LNCAP (cell line): ENCODE data around the gene KIF1C.

Experiments used
- TF ChIP-seq, protein P1 (sequence below): fragments of 450-650 bp; IDR thresholded peaks from 2 replicates; pipeline ENCODE4 v1.5.1; 2017; ENCODE audit warnings: mild to moderate bottlenecking

Gene KIF1C

DNA sequence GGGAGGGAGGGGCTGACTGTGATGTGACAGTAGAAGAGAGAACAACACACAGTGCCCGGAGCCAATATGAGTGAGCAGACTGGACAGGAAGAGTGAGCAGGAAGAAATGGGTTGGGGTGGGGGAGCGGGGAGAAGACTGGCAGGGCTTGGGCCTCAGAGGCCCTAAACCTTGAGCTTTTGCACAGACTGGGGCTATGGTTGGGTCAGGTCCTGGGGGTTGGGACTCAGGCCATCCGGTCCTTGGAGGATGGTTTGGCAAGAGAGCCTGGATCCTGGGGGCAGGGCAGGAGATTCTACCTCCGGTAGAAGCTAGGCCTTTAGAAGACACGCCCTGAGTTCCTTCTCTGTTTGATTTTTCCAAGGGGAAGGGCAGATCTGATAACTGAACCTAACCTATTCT, 11.3 kb upstream of the KIF1C start:
- TF ChIP-seq, protein P1, sequence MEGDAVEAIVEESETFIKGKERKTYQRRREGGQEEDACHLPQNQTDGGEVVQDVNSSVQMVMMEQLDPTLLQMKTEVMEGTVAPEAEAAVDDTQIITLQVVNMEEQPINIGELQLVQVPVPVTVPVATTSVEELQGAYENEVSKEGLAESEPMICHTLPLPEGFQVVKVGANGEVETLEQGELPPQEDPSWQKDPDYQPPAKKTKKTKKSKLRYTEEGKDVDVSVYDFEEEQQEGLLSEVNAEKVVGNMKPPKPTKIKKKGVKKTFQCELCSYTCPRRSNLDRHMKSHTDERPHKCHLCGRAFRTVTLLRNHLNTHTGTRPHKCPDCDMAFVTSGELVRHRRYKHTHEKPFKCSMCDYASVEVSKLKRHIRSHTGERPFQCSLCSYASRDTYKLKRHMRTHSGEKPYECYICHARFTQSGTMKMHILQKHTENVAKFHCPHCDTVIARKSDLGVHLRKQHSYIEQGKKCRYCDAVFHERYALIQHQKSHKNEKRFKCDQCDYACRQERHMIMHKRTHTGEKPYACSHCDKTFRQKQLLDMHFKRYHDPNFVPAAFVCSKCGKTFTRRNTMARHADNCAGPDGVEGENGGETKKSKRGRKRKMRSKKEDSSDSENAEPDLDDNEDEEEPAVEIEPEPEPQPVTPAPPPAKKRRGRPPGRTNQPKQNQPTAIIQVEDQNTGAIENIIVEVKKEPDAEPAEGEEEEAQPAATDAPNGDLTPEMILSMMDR: no peak

DNA sequence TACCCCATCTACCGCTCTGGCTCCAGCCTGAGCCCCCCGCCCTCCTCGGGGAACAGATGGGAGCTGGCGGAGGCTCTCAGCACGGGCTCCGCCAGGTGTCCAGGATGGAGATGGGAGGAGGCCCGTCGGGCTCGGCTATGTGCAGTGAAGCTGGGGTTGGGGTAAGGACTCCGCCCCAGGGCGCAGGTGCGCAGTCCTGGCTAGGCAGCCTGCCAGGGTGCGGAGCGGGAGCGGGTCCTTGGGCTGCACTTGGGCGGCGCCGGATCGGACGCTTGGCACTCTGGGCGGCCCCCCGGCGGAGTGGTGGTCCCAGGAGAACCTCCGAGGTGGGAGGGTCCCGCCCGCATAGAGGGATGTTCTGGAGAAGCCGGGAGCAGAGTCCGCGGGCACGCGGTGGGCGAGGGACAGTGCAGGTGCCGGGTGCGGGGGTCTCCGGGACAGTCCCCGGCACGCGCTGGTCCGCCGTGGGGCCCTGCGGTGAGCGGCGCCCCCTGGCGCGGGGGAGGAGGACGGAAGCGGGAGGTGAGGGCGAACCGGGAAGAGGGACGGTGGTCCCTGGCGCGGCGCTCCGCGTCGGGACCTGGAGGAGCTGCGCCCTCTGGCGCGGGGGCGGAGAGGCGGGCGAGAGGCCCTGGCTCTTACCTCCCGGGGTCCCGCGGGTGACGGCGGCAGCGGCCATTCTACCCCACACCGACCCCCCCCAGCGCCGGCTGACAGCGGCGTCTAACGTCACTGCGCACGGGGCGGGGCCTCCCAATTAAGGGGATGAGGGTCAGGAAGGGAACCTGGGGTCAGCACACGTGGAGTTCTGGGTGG, 10.6 kb upstream of the KIF1C start, which contains the start of gene CAMTA2:
Gene CAMTA2, minus strand, starts transcription at position 725 of the 816 bp plus-strand sequence. CDS start 1,453 bp downstream, outside the sequence.
- TF ChIP-seq, protein P1: peak; percentile 77

DNA sequence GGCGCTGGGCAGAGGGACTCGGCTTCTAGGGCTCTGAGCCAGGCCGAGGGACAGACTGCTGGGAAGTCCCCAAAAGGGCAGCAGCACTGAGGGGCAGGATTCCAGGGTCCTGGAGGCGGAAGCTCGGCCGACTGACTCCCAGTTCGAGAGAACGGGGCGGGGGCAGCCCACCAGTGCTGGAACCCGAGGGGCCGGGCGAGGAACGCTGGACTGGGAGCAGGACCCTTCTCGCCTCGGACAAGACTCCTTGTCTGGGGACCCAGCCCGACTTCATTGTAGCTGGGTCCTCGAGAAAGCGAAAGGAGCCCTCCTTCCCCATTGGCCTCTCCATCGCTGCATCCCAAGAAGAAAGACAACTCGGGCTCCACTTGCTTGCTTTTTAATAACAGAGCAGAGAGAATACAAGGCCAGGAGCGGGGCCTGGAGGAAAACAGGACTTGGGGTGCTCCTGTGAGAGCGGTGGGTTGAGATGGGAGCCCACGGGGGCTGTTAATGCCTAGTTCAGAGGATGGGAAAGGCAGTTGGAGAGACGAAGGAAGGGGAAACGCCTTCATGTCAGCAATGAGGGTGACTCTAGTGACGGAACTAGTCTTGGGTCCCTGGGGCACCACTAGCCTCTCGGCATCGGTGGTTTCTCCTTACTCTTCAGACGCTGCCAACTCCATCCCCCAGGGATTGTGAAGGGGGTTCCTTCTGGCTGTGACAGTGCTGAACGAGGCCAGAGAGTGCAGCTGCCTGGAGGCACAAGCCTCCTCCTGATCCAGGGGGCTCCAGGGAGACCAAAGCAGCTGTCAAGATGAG, 9.8 kb upstream of the KIF1C start:
- TF ChIP-seq, protein P1: no peak

DNA sequence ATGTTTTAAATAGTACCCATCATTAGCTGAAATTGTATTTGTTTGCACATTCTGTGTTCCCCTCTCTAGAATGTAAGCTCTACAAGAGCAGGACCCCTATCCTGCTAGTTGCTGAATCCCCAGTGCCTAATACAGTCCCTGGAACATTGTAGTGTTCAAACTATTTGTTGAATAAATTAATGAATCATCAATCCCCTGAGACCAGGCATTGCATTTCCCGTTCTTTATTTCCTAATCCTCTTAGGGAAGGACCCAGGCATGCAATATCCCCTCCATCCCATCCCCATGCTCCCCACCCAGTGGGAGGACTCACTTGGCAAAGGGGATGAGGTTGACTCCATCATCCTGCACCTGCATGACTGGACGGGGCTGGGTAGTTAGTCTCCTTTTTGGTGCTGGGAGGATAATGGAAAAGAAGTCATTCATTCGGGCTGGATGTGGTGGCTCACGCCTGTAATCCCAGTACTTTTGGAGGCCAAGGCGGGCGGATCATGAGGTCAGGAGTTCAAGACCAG, 3.6 kb upstream of the KIF1C start:
- TF ChIP-seq, protein P1: no peak

DNA sequence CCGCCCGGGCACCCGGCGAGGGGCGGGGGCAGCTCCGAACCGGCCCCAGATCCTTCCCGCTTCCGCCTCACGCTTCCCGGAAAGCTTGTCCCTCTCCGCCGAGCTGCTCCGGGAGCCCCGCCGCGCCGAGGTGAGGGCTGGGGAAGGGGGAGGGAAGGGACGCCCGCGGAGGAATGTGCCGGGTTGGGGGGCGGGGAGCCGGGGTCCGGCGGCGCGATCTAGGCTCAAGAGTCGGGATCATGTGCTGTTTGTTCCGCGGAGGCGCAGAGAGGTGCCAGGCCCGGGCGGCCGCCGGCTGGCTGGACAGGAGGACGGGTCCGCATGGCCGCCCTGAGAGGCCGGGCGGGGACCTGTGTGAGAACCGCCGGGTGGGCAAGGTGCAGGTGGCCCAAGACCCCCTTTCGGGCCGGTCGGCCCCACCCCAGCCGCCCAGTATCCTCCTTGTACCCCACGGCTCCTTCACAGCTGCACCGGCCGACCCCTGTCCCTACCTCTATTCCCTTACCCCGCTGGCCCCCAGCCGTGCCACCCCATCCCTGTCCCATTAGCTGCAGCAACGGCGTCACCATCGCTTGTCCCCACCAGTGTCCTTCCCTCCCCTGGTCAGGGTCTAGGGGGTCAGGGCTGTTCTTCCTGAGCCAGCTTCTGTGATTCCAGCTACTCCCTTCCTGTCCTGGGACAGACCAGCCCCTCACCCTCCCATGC, 429 bp downstream of the KIF1C start:
- TF ChIP-seq, protein P1: no peak

DNA sequence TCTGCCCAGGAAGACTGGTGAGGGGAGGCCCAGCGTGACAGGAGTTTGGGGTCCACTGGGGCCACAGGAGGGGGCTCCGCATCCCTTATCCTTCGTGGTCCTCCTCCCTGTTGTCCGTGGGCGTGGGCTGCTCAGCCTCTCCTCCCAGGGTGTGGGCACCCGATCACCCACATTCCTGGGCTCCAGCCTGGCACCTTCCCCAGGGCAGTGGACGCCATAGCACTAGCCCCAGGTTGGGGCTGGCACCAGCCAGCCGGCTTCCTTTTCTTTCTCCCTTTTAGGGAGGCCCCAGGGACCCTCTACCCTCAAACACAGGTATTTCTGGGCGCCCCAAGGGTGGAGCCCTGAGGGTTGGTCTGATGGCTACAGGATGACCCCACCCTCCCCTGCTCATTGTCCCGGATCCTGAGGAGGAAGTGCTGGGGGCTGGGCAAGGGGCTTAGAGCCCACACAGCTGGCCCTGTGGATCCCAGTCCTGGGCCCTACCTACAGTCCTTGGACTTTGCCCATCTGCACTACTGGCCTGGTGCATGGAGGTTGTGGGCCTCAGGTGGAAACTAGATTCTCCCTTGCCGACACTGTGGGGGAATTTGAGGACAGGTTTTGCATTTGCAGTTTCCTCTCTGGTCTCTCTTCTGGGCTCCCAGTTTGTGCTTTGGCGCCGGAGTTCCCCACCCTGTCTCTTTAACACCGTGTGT, 1.1 kb downstream of the KIF1C start:
- TF ChIP-seq, protein P1: no peak
